Muscle of leg (tissue), 11 donors: ENCODE measurements around the gene KLF15. TPM values are rescaled to one million over a fixed set of nuclear protein-coding genes. Genes with fewer than 3 reads are reported as not detected.

Source experiments
- DNase-seq: peaks from one replicate; pipeline ENCODE4 v3.0.0; 2013
- H3K27ac ChIP-seq: one replicate; pipeline ENCODE4 v1.5.1; 2013; ENCODE audit warnings: mild to moderate bottlenecking, low read length, control low read depth
- H3K27me3 ChIP-seq: one replicate; pipeline ENCODE4 v1.6.1; 2013; ENCODE audit warnings: low read length; ENCODE audit not compliant: control insufficient read depth, insufficient read depth
- H3K36me3 ChIP-seq: one replicate; pipeline ENCODE4 v1.6.1; 2013; ENCODE audit warnings: low read length; ENCODE audit not compliant: control insufficient read depth, insufficient read depth
- H3K4me1 ChIP-seq: one replicate; pipeline ENCODE4 v1.6.1; 2013; ENCODE audit warnings: low read length; ENCODE audit not compliant: control insufficient read depth, insufficient read depth
- H3K4me3 ChIP-seq: one replicate; pipeline ENCODE4 v1.5.1; 2013; ENCODE audit warnings: low read length, control low read depth
- H3K9me3 ChIP-seq: replicated peaks from 2 replicates; pipeline ENCODE4 v1.6.1; 2013; ENCODE audit warnings: low read depth, low read length; ENCODE audit not compliant: control insufficient read depth
- WGBS: methylation state at CpG from one replicate; pipeline ENCODE4 v1.1.5; 2013; ENCODE audit warnings: missing lambda C conversion rate; ENCODE audit not compliant: insufficient coverage; 5-methylcytosine and 5-hydroxymethylcytosine counted together
- polyA plus RNA-seq, 8 donors: library from polyadenylated mRNA; unstranded; fragments of 120-200 nt; gene quantifications; one replicate each; pipeline versions ENCODE4 v1.2.1 to v1.2.3, GENCODE V29; 2013; ENCODE audit warnings: inconsistent platforms in 1 of 8, low replicate concordance in 1 of 8; ENCODE audit not compliant: insufficient read length in 8 of 8, insufficient read depth in 1 of 8
- total RNA-seq: library from RNA; stranded (reverse); fragments of 120-200 nt; gene quantifications from one replicate; pipeline ENCODE4 v1.2.4, GENCODE V29; 2013

The KLF15 gene
- total and polyA plus RNA-seq, 9 donors: 0.64 to 2.1 (median 0.93) TPM

GRCh38 chr3:126361211-126361610, 4.0 kb upstream of the KLF15 start:
- peaks cover 4% of the 10 kb centered on the region for H3K9me3 ChIP-seq
- H3K36me3 ChIP-seq: no peaks in the 10 kb centered on the region
- peaks cover 44% of the 10 kb centered on the region for H3K27me3 ChIP-seq
- H3K4me1 ChIP-seq: peaks cover 14% of the 10 kb centered on the region
- no peak overlapping the region for H3K27ac ChIP-seq
- H3K4me3 ChIP-seq: no peak overlapping the region
- 73% methylated on average over 8 of the region's 9 CpGs for WGBS
- no peak for DNase-seq

GRCh38 chr3:126360714-126361060, 3.5 kb upstream of the KLF15 start:
- DNase-seq: no peak
- H3K27ac ChIP-seq: no peak overlapping the region
- H3K36me3 ChIP-seq: no peaks in the 10 kb centered on the region
- H3K9me3 ChIP-seq: peaks cover 4% of the 10 kb centered on the region
- peaks cover 20% of the 10 kb centered on the region for H3K4me1 ChIP-seq
- H3K4me3 ChIP-seq: no peak overlapping the region
- H3K27me3 ChIP-seq: peaks cover 47% of the 10 kb centered on the region
- 80% methylated on average over 1 of the region's 3 CpGs for WGBS

GRCh38 chr3:126360046-126360713, 3.0 kb upstream of the KLF15 start:
- DNase-seq: no peak
- H3K4me1 ChIP-seq: peaks cover 25% of the 10 kb centered on the region
- no peak overlapping the region for H3K27ac ChIP-seq
- WGBS: 63% methylated on average over 3 of the region's 3 CpGs
- no peaks in the 10 kb centered on the region for H3K36me3 ChIP-seq
- H3K27me3 ChIP-seq: peaks cover 48% of the 10 kb centered on the region
- H3K4me3 ChIP-seq: no peak overlapping the region
- peaks cover 4% of the 10 kb centered on the region for H3K9me3 ChIP-seq

- H3K4me3 ChIP-seq: no peak overlapping the region
- peaks cover 4% of the 10 kb centered on the region for H3K9me3 ChIP-seq
- WGBS: 71% methylated on average over 3 of the region's 3 CpGs
- peaks cover 25% of the 10 kb centered on the region for H3K4me1 ChIP-seq
- no peaks in the 10 kb centered on the region for H3K36me3 ChIP-seq
- H3K27me3 ChIP-seq: peaks cover 52% of the 10 kb centered on the region
- DNase-seq: no peak
- H3K27ac ChIP-seq: no peak overlapping the region
Measured at GRCh38 chr3:126358816-126359181, 1.6 kb upstream of the KLF15 start.

- Histone ChIP-seq H3K36me3 (no peaks in the 10 kb centered on the region), H3K4me1 (peaks cover 25% of the 10 kb centered on the region), H3K27ac (no peak overlapping the region), H3K4me3 (peak overlapping the region; percentile 53), H3K27me3 (peaks cover 52% of the 10 kb centered on the region), H3K9me3 (peaks cover 4% of the 10 kb centered on the region)
- 0% methylated on average over 8 of the region's 11 CpGs for WGBS
- DNase-seq: peak; percentile 23
Measured at GRCh38 chr3:126358038-126358815, 1.0 kb upstream of the KLF15 start.

- Histone ChIP-seq H3K36me3 (no peaks in the 10 kb centered on the region), H3K4me1 (peaks cover 25% of the 10 kb centered on the region), H3K27me3 (peaks cover 47% of the 10 kb centered on the region), H3K9me3 (peaks cover 4% of the 10 kb centered on the region), H3K4me3 (peak overlapping the region; percentile 38), H3K27ac (no peak overlapping the region)
- DNase-seq: peak; percentile 37
- WGBS: under 1% methylated on average over 94 of the region's 100 CpGs
Measured at GRCh38 chr3:126356373-126357264, 589 bp downstream of the KLF15 start.

- peaks cover 41% of the 10 kb centered on the region for H3K27me3 ChIP-seq
- H3K9me3 ChIP-seq: peaks cover 4% of the 10 kb centered on the region
- peaks cover 25% of the 10 kb centered on the region for H3K4me1 ChIP-seq
- H3K36me3 ChIP-seq: no peaks in the 10 kb centered on the region
- peak overlapping the region; percentile 75 for H3K27ac ChIP-seq
- peak overlapping the region; percentile 38 for H3K4me3 ChIP-seq
- peak; percentile 95 for DNase-seq
- WGBS: under 1% methylated on average over 32 of the region's 32 CpGs
Measured at GRCh38 chr3:126355777-126356372, 1.3 kb downstream of the KLF15 start.

GRCh38 chr3:126355251-126355650, 2.0 kb downstream of the KLF15 start:
- DNase-seq: no peak
- Histone ChIP-seq H3K4me3 (no peak overlapping the region), H3K36me3 (no peaks in the 10 kb centered on the region), H3K9me3 (peaks cover 4% of the 10 kb centered on the region), H3K27me3 (peaks cover 35% of the 10 kb centered on the region), H3K4me1 (peaks cover 25% of the 10 kb centered on the region), H3K27ac (peak overlapping the region; percentile 75)
- WGBS: 44% methylated on average over 1 of the region's 3 CpGs

- Histone ChIP-seq H3K27ac (no peak overlapping the region), H3K36me3 (no peaks in the 10 kb centered on the region), H3K27me3 (peaks cover 30% of the 10 kb centered on the region), H3K9me3 (peaks cover 4% of the 10 kb centered on the region), H3K4me1 (peaks cover 25% of the 10 kb centered on the region), H3K4me3 (no peak overlapping the region)
- DNase-seq: no peak
- WGBS: 91% methylated on average over 4 of the region's 7 CpGs
Measured at GRCh38 chr3:126354776-126355175, 2.4 kb downstream of the KLF15 start.
